DND-41 (cell line): ENCODE results near the gene BEX3.

ENCODE experiments used
- ATAC-seq: fragments of 200-7000 bp; cut with Tn5 transposase; 3 replicates; pipeline ENCODE4 v1.9.1; 2021; ENCODE audit warnings: low read depth; ENCODE audit not compliant: insufficient read depth
- DNase-seq: peaks from one replicate; pipeline ENCODE4 v3.0.0-alpha.2; 2020
- H2AFZ ChIP-seq: 2 replicates; pipeline ENCODE4 v1.6.0; 2012; ENCODE audit warnings: low read depth, low read length
- H3K27ac ChIP-seq: 2 replicates; pipeline ENCODE4 v1.5.1; 2012; ENCODE audit warnings: low read length, inconsistent platforms
- H3K27me3 ChIP-seq: fragments of 200-600 bp; sonication (generic); 2 replicates; pipeline ENCODE4 v1.6.0; 2012; ENCODE audit warnings: low read length, mild to moderate bottlenecking, inconsistent platforms; ENCODE audit not compliant: insufficient read depth, poor library complexity
- H3K36me3 ChIP-seq: 2 replicates; pipeline ENCODE4 v1.5.1; 2012; ENCODE audit warnings: low read length, inconsistent platforms; ENCODE audit not compliant: insufficient read depth
- H3K4me1 ChIP-seq: 2 replicates; pipeline ENCODE4 v1.5.1; 2012; ENCODE audit warnings: mild to moderate bottlenecking, low read length; ENCODE audit not compliant: insufficient read depth
- H3K4me2 ChIP-seq: 2 replicates; pipeline ENCODE4 v1.6.0; 2012; ENCODE audit warnings: mild to moderate bottlenecking, moderate library complexity, low read length, inconsistent platforms; ENCODE audit not compliant: insufficient read depth
- H3K4me3 ChIP-seq, 2 experiments: fragments of 200-600 bp in 1 of 2; shearing (Covaris generic) in 1 of 2; 2 replicates each; pipeline ENCODE4 v1.5.1; 2012 to 2016; ENCODE audit warnings: inconsistent platforms in 2 of 2, low read length in 2 of 2, mild to moderate bottlenecking in 2 of 2, low read depth in 1 of 2, moderate library complexity in 1 of 2
- H3K79me2 ChIP-seq: 2 replicates; pipeline ENCODE4 v1.6.0; 2012; ENCODE audit warnings: low read length, inconsistent platforms; ENCODE audit not compliant: insufficient read depth
- H3K9ac ChIP-seq: 2 replicates; pipeline ENCODE4 v1.6.0; 2012; ENCODE audit warnings: low read depth, mild to moderate bottlenecking, inconsistent platforms, low read length, moderate library complexity
- H3K9me3 ChIP-seq: 2 replicates; pipeline ENCODE4 v1.5.1; 2012; ENCODE audit warnings: low read length, moderate library complexity, mild to moderate bottlenecking, inconsistent platforms; ENCODE audit not compliant: insufficient read depth, severe bottlenecking
- H4K20me1 ChIP-seq: 2 replicates; pipeline ENCODE4 v1.6.0; 2012; ENCODE audit warnings: low read length; ENCODE audit not compliant: insufficient read depth
- EZH2 ChIP-seq: IDR thresholded peaks from 3 replicates; pipeline ENCODE4 v1.6.1; 2012; ENCODE audit warnings: borderline replicate concordance, low read depth, mild to moderate bottlenecking, moderate library complexity, low read length, inconsistent platforms; ENCODE audit not compliant: severe bottlenecking
- TF ChIP-seq, protein P1 (sequence below): IDR thresholded peaks from 2 replicates; pipeline ENCODE4 v1.5.1; 2012; ENCODE audit warnings: borderline replicate concordance, low read length, moderate library complexity, mild to moderate bottlenecking; ENCODE audit not compliant: poor library complexity, severe bottlenecking; ENCODE audit errors: extremely low read depth

BEX3 gene

DNA sequence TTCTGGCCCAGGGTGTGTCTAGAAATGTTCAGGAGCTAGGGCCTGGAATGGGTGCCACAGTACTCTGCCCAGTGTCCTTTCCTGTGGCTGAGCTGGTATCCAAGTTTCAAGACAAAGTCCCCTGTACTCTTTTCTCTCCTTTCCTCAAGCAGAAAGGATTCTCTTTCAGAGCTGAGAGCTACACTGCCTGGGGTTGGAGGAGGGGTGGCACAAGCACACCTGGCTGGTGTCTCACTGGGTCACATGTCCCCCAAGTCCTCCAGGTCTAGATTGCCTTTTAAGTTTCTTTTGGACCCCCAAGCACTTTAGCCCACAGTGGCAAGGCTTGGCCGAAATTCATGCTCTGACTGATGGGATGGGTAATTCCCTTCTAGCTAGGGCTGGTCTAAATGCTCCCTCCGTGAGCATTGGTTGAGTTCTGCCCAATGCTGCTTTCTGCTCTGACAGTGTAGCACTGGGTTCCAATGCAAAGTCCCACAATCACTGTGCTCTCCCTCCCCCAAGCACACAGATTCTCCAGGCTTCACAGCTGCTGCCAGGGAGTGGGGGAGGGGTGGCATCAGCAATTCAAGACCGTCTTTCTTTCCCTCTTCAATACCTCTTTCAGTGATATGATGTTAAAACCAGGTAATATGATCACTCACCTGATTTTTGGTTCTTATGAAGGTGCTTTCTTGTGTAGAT lies 47.8 kb downstream of the BEX3 start:
- Histone ChIP-seq H3K79me2 (no peaks in the 10 kb centered on the region), H3K4me2 (no peak overlapping the region), H3K27ac (no peak overlapping the region), H3K9ac (no peak overlapping the region), H4K20me1 (no peaks in the 10 kb centered on the region), H3K4me3 (no peak overlapping the region), H3K36me3 (no peaks in the 10 kb centered on the region), H2AFZ (no peak overlapping the region), H3K27me3 (no peaks in the 10 kb centered on the region), H3K9me3 (no peaks in the 10 kb centered on the region), H3K4me1 (no peaks in the 10 kb centered on the region)
- DNase-seq (no peak), ATAC-seq (no peak)
- no peak for TF ChIP-seq EZH2
- TF ChIP-seq, protein P1, sequence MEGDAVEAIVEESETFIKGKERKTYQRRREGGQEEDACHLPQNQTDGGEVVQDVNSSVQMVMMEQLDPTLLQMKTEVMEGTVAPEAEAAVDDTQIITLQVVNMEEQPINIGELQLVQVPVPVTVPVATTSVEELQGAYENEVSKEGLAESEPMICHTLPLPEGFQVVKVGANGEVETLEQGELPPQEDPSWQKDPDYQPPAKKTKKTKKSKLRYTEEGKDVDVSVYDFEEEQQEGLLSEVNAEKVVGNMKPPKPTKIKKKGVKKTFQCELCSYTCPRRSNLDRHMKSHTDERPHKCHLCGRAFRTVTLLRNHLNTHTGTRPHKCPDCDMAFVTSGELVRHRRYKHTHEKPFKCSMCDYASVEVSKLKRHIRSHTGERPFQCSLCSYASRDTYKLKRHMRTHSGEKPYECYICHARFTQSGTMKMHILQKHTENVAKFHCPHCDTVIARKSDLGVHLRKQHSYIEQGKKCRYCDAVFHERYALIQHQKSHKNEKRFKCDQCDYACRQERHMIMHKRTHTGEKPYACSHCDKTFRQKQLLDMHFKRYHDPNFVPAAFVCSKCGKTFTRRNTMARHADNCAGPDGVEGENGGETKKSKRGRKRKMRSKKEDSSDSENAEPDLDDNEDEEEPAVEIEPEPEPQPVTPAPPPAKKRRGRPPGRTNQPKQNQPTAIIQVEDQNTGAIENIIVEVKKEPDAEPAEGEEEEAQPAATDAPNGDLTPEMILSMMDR = no peak
